Body of pancreas (tissue), 4 donors: ENCODE data around the gene FAM83G.

Experiments
- CTCF ChIP-seq, 7 experiments: fragments of 450-650 bp in 4 of 7; fragments of 200-600 bp in 3 of 7; sonication (generic) in 3 of 7; IDR thresholded peaks; one replicate each; pipeline ENCODE4 v1.5.1; 2016 to 2019; ENCODE audit warnings: antibody characterized with exemption in 7 of 7
- POLR2A ChIP-seq, 3 donors: fragments of 450-650 bp; IDR thresholded peaks; one replicate each; pipeline ENCODE4 v1.6.1; 2016; ENCODE audit warnings: antibody characterized with exemption in 3 of 3, mild to moderate bottlenecking in 2 of 3

DNA sequence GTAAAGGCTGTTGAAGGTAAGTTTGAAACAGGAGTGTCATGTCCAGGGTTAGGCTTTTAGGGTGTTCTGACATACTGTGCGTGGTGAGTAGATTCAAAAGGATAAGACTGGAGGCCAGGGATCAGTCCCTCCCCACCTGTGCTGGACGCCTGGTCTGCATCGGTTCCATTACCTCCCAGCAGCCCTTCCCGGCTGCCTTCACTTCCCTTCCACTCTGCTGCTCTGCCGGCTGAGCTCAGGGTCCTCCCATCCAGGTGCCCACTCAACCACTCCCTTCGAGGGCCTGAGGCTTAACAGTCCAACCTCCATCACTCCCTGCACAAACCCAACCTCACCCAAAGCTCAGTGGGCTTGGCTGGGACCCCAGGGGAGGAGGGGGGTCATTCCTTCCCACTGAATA is 56.7 kb downstream of the FAM83G start:
- no peak for TF ChIP-seq CTCF (IDR thresholded peaks at IDR 0.05)
- TF ChIP-seq POLR2A (IDR thresholded peaks at IDR 0.05): no peak
